Subcutaneous abdominal adipose tissue (tissue), 5 donors: ENCODE measurements around the gene LRRC41.
A peak's percentile ranks its signal among the peaks of the same experiment; 100 is the strongest.

Source experiments
- H3K27ac ChIP-seq: one replicate; pipeline ENCODE4 v1.7.0; 2013; ENCODE audit warnings: low read depth, mild to moderate bottlenecking, inconsistent platforms, low read length, moderate library complexity
- H3K27me3 ChIP-seq, 5 donors: one replicate each; pipeline ENCODE4 v1.7.0; 2013; ENCODE audit warnings: low read length in 5 of 5, inconsistent platforms in 1 of 5; ENCODE audit not compliant: control insufficient read depth in 5 of 5, insufficient read depth in 4 of 5
- H3K36me3 ChIP-seq, 5 donors: one replicate each; pipeline ENCODE4 v1.7.0; 2013; ENCODE audit warnings: low read length in 5 of 5; ENCODE audit not compliant: control insufficient read depth in 5 of 5, insufficient read depth in 5 of 5
- H3K4me1 ChIP-seq, 5 donors: one replicate each; pipeline ENCODE4 v1.7.0; 2013; ENCODE audit warnings: low read length in 5 of 5, mild to moderate bottlenecking in 3 of 5, moderate library complexity in 1 of 5; ENCODE audit not compliant: control insufficient read depth in 5 of 5, insufficient read depth in 5 of 5
- H3K4me3 ChIP-seq, 5 donors: one replicate each; pipeline ENCODE4 v1.7.0; 2013; ENCODE audit warnings: low read length in 5 of 5, low read depth in 1 of 5
- H3K9ac ChIP-seq, 5 donors: one replicate each; pipeline ENCODE4 v1.7.0; 2013; ENCODE audit warnings: low read length in 5 of 5, mild to moderate bottlenecking in 4 of 5, moderate library complexity in 3 of 5
- H3K9me3 ChIP-seq, 5 donors: one replicate each; pipeline ENCODE4 v1.7.0; 2013; ENCODE audit warnings: low read length in 5 of 5; ENCODE audit not compliant: control insufficient read depth in 5 of 5
- donor health status: healthy.
- donor health status: healthy.
- donor health status: healthy.
- donor health status: healthy.
- donor health status: healthy.

LRRC41 gene

DNA sequence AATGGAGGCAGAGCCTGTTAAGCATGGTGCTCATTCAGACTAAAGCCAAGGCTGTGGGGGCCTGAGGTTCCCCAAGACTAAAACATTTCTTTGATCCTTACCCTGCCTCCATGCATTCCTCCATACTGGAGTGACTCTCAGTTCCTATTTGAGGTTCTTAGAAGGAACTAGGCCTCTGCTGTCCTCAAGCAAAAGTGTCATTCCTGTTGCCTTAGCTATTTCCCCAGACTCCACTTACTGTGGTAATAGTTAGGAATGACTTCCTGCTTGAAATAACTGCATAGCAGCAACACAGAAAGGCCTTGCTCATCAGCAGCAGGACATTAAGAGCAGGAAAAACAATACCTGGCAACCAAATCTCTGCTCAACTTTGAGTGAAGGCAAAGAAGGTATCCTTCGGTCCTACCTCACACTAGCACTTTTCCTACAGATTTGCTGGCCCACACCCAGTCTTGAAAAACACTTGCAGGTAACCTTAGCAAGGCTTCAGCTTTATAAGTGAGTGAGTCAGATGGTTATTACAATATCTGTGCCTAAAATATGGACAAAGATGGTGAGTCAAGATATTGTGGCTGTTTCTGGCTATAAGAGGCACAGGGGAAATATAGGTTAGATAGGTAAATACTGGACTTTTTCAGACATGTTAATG is 14.8 kb downstream of the LRRC41 start:
- H3K27ac ChIP-seq, result no peak overlapping the region
- H3K4me3 ChIP-seq, result no peak overlapping the region
- no peaks in the 10 kb centered on the region for H3K27me3 ChIP-seq
- no peaks in the 10 kb centered on the region for H3K9me3 ChIP-seq
- H3K9ac ChIP-seq, result no peak overlapping the region
- peaks cover 0 to 4% (median 0%) of the 10 kb centered on the region in 5 donors for H3K4me1 ChIP-seq
- H3K36me3 ChIP-seq, result peaks cover 23 to 64% (median 41%) of the 10 kb centered on the region in 5 donors

DNA sequence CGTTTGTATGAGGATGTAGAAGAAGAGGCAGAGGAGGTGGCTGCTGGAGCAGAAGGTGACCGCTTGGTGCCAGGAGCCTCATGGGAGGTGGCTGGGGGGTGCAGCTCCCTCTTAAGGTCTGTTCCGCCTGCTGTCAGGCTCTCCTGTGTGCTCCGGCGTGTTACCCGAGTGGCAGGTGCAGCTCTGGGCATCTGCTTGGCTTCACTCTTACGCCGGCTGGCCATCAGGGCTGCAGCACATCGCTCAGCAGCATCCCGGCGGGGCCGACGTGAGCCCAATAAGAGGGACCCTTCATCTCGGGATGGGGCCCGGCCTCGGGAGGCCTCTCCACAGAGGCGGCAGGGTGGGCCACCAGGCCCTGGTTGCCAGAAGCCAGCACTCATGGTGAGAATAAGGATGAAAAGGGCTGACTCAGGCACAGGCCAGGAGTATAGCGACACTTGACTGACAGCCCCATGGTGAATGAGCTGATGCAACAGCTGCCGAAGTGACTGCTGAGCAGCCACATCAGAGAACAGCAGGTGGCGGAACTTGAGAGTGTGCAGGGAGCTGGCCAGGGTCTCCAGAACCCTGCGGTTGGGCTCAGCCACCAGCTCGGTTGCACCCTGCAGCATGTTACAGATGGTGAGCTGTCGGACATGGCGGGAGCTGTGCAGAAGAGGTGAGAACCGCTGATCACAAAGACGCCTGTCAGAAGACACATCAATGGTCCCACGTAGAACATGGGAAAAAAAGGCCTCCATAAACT is 17.5 kb downstream of the LRRC41 start:
- H3K27me3 ChIP-seq, result no peaks in the 10 kb centered on the region
- H3K36me3 ChIP-seq, result peaks cover 18 to 68% (median 47%) of the 10 kb centered on the region in 5 donors
- no peak overlapping the region for H3K27ac ChIP-seq
- H3K4me1 ChIP-seq, result peaks cover 0 to 10% (median 4%) of the 10 kb centered on the region in 5 donors
- no peaks in the 10 kb centered on the region for H3K9me3 ChIP-seq
- H3K9ac ChIP-seq, result no peak overlapping the region
- no peak overlapping the region for H3K4me3 ChIP-seq

- Histone ChIP-seq H3K27ac (no peak overlapping the region), H3K27me3 (no peaks in the 10 kb centered on the region), H3K4me3 (no peak overlapping the region), H3K9ac (peak overlapping the region in 1 of 5 donors; percentile 29), H3K36me3 (peaks cover 23 to 75% (median 57%) of the 10 kb centered on the region in 5 donors), H3K9me3 (no peaks in the 10 kb centered on the region), H3K4me1 (peaks cover 0 to 10% (median 4%) of the 10 kb centered on the region in 5 donors)
These were observed 18.5 kb downstream of the LRRC41 start for GRCh38 chr1:46284597-46285564.

DNA sequence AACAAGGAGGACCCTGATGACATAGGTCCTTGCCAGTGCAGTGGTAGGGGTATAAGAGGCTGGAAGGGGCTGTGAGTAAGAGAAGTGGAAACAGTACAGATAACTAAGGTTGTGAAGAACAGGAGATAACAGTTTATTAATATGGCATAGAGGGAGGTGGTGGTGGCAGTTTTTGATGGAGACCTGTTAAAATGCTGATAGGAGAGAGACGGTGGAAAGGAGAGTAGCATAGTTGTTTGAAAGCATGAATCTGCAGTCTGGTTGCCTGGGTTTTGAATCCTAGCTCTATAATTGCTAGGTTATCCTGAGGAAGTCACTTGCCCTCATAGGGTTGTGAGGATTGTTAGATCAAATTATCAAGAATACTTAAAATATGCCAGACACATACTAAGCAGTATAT is 19.4 kb downstream of the LRRC41 start:
- H3K27ac ChIP-seq, result no peak overlapping the region
- peaks cover 0 to 15% (median 10%) of the 10 kb centered on the region in 5 donors for H3K4me1 ChIP-seq
- peaks cover 23 to 79% (median 60%) of the 10 kb centered on the region in 5 donors for H3K36me3 ChIP-seq
- no peak overlapping the region for H3K9ac ChIP-seq
- no peaks in the 10 kb centered on the region for H3K27me3 ChIP-seq
- no peak overlapping the region for H3K4me3 ChIP-seq
- no peaks in the 10 kb centered on the region for H3K9me3 ChIP-seq

DNA sequence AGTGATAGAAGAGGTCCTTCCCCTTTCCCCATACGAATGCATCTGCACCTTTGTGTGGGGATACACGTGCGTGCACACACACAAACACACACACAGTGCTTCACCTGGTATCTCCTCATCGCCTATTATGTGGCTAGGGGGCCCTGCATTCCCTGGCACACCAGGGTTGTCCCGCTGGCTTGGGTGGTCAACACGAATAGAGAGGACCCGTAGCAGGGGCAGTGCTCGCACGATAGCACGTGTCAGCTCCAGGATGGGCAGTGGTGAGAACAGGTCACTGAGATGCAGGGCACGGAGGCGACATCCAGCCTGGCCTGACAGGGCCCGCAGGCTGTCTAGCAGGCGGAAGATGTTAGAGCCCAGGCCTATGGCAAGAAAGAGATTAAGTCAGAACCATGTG is 22.4 kb downstream of the LRRC41 start:
- H3K36me3 ChIP-seq, result peaks cover 14 to 81% (median 57%) of the 10 kb centered on the region in 5 donors
- H3K27ac ChIP-seq, result no peak overlapping the region

GRCh38 chr1:46280092-46280491 is 23.3 kb downstream of the LRRC41 start:
- Histone ChIP-seq H3K9ac (no peak overlapping the region), H3K4me1 (peaks cover 0 to 20% (median 8%) of the 10 kb centered on the region in 5 donors), H3K27me3 (no peaks in the 10 kb centered on the region), H3K36me3 (peaks cover 14 to 72% (median 48%) of the 10 kb centered on the region in 5 donors), H3K4me3 (no peak overlapping the region), H3K9me3 (no peaks in the 10 kb centered on the region), H3K27ac (no peak overlapping the region)

More for the DNA sequence above, 22.4 kb downstream of the LRRC41 start:
- Histone ChIP-seq H3K4me1 (peaks cover 0 to 20% (median 8%) of the 10 kb centered on the region in 5 donors), H3K4me3 (no peak overlapping the region), H3K9me3 (no peaks in the 10 kb centered on the region), H3K27me3 (no peaks in the 10 kb centered on the region), H3K9ac (no peak overlapping the region)

GRCh38 chr1:46278807-46279206 is 24.6 kb downstream of the LRRC41 start:
- peaks cover 0 to 20% (median 8%) of the 10 kb centered on the region in 5 donors for H3K4me1 ChIP-seq
- no peaks in the 10 kb centered on the region for H3K27me3 ChIP-seq
- H3K27ac ChIP-seq, result no peak overlapping the region
- no peak overlapping the region for H3K9ac ChIP-seq
- H3K4me3 ChIP-seq, result no peak overlapping the region
- no peaks in the 10 kb centered on the region for H3K9me3 ChIP-seq
- H3K36me3 ChIP-seq, result peaks cover 5 to 59% (median 36%) of the 10 kb centered on the region in 5 donors

- H3K27ac ChIP-seq, result no peak overlapping the region
These were observed 25.6 kb downstream of the LRRC41 start for GRCh38 chr1:46277658-46278373.

DNA sequence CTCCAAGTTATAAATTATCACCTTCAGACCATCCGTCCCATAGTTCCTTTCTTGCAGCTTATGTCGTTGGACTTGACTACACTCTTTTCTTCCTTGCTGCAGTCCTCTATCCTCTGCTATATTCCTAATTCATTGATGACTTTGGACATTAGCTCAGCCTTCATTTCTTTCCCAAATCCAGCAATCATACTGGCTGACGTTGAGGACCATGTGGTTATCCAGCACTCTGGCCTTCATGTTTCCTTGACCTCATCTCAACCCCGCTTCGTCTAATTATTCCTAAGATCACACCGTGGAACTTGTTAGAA is 28.4 kb downstream of the LRRC41 start:
- H3K9me3 ChIP-seq, result no peaks in the 10 kb centered on the region
- peaks cover 0 to 30% (median 19%) of the 10 kb centered on the region in 5 donors for H3K36me3 ChIP-seq
- no peak overlapping the region for H3K4me3 ChIP-seq
- H3K27ac ChIP-seq, result no peak overlapping the region
- no peaks in the 10 kb centered on the region for H3K27me3 ChIP-seq
- H3K4me1 ChIP-seq, result peaks cover 0 to 10% (median 8%) of the 10 kb centered on the region in 5 donors
- H3K9ac ChIP-seq, result no peak overlapping the region

More at GRCh38 chr1:46277658-46278373, 25.6 kb downstream of the LRRC41 start:
- Histone ChIP-seq H3K4me1 (peaks cover 0 to 18% (median 8%) of the 10 kb centered on the region in 5 donors), H3K36me3 (peaks cover 5 to 53% (median 34%) of the 10 kb centered on the region in 5 donors), H3K9me3 (no peaks in the 10 kb centered on the region), H3K27me3 (no peaks in the 10 kb centered on the region), H3K4me3 (no peak overlapping the region), H3K9ac (no peak overlapping the region)
